HepG2 (cell line): Measurements from ENCODE around the gene METAP1D. TPM values are rescaled to one million over a fixed set of nuclear protein-coding genes. Genes with fewer than 3 reads are reported as not detected.

Source experiments
- ATAC-seq: fragments of 200-7000 bp; cut with Tn5 transposase; 3 replicates; pipeline ENCODE4 v1.9.1; 2020; ENCODE audit warnings: mild to moderate bottlenecking, moderate library complexity
- BruUV-seq: library from RNA; stranded (reverse); fragments of 400-500 nt; replicated peaks from 2 replicates; lab custom pipeline; 2021; lab: Mats Ljungman, UMichigan
- CTCF ChIA-PET: fragments of 300-600 bp; formaldehyde crosslinking; extraction: SDS; loops from one replicate; lab custom pipeline; 2021; ENCODE audit warnings: low total read pairs, inconsistent platforms, low intra/inter-chr PET ratio; lab: Yijun Ruan, JAX
- POLR2A ChIA-PET: fragments of 350-600 bp; sonication (Branson Sonifier 250); formaldehyde crosslinking; loops from one replicate; lab custom pipeline; 2020; ENCODE audit warnings: antibody characterized with exemption, inconsistent platforms; lab: Yijun Ruan, JAX
- DNase-seq: peaks from one replicate; pipeline ENCODE4 v3.0.0-alpha.2; 2015; ENCODE audit warnings: low spot score
- FAIRE-seq: peaks from 3 replicates; lab custom pipeline; 2011; peaks lifted over from hg19 to GRCh38; lab: Jason Lieb, UNC
- H2AFZ ChIP-seq: one replicate; pipeline ENCODE4 v1.6.1; 2011; ENCODE audit warnings: low read length, inconsistent platforms
- H3K27ac ChIP-seq: fragments of 300-600 bp; 3 replicates; pipeline ENCODE4 v1.8.0; 2011; ENCODE audit warnings: mixed run types, mild to moderate bottlenecking, mixed read lengths, low read length, inconsistent platforms; ENCODE audit not compliant: insufficient read depth; ENCODE audit errors: extremely low read length
- H3K27me3 ChIP-seq, 2 experiments: fragments of 200-600 bp in 1 of 2; 2 replicates in 1 of 2; 3 replicates in 1 of 2; pipeline versions ENCODE4 v1.6.0 to v1.8.0; 2011; ENCODE audit warnings: low read length in 2 of 2, mild to moderate bottlenecking in 2 of 2, moderate library complexity in 2 of 2, inconsistent platforms in 1 of 2; ENCODE audit not compliant: insufficient read depth in 2 of 2, control insufficient read depth in 1 of 2
- H3K36me3 ChIP-seq, 2 experiments: fragments of 200-600 bp in 1 of 2; replicated peaks in 1 of 2; 2 replicates in 1 of 2; 3 replicates in 1 of 2; pipeline versions ENCODE4 v1.5.1 to v1.8.0; 2011; ENCODE audit warnings: low read length in 2 of 2, inconsistent platforms in 1 of 2; ENCODE audit not compliant: insufficient read depth in 2 of 2, control insufficient read depth in 1 of 2
- H3K4me1 ChIP-seq: 2 replicates; pipeline ENCODE4 v1.5.1; 2012; ENCODE audit warnings: low read length, inconsistent platforms; ENCODE audit not compliant: insufficient read depth
- H3K4me2 ChIP-seq: 2 replicates; pipeline ENCODE4 v1.6.0; 2011; ENCODE audit warnings: low read depth, low read length, inconsistent platforms
- H3K4me3 ChIP-seq, 3 experiments: fragments of 200-600 bp in 1 of 3; sonication (generic), shearing (Covaris generic) in 1 of 3; replicated peaks in 1 of 3; 2 replicates each; pipeline ENCODE4 v1.5.1; 2011 to 2016; ENCODE audit warnings: low read length in 3 of 3, inconsistent platforms in 2 of 3, low read depth in 2 of 3, mild to moderate bottlenecking in 2 of 3, control low read depth in 1 of 3, mixed read lengths in 1 of 3; ENCODE audit not compliant: insufficient read depth in 1 of 3
- H3K79me2 ChIP-seq: one replicate; pipeline ENCODE4 v1.6.1; 2011; ENCODE audit warnings: low read length, inconsistent platforms; ENCODE audit not compliant: insufficient read depth
- H3K9ac ChIP-seq: 2 replicates; pipeline ENCODE4 v1.6.0; 2011; ENCODE audit warnings: mild to moderate bottlenecking, low read depth, low read length, inconsistent platforms; ENCODE audit not compliant: insufficient read depth
- H3K9me3 ChIP-seq: 2 replicates; pipeline ENCODE4 v1.5.1; 2012; ENCODE audit warnings: mild to moderate bottlenecking, low read length
- H4K20me1 ChIP-seq: 2 replicates; pipeline ENCODE4 v1.6.0; 2011; ENCODE audit warnings: inconsistent platforms, mild to moderate bottlenecking, low read length, moderate library complexity; ENCODE audit not compliant: insufficient read depth
- CBX2 ChIP-seq, 2 experiments: fragments of 200-600 bp in 1 of 2; sonication (generic); formaldehyde crosslinking in 1 of 2; IDR thresholded peaks; 2 replicates each; pipeline versions ENCODE4 v1.7.0 to v1.8.1; 2018 to 2022; ENCODE audit warnings: low read depth in 2 of 2, low read length in 1 of 2, mild to moderate bottlenecking in 1 of 2, missing genetic modification reagents in 1 of 2
- E2F2 ChIP-seq: sonication (generic); formaldehyde crosslinking; IDR thresholded peaks from 2 replicates; pipeline ENCODE4 v1.4.0; 2020; ENCODE audit warnings: missing genetic modification reagents, borderline replicate concordance
- EZH2 ChIP-seq: conservative IDR thresholded peaks from 2 replicates; pipeline ENCODE4 v1.6.1; 2012; ENCODE audit warnings: mild to moderate bottlenecking, low read depth, low read length, moderate library complexity
- GRHL1 ChIP-seq: sonication (generic); formaldehyde crosslinking; conservative IDR thresholded peaks from 2 replicates; pipeline ENCODE4 v1.8.0; 2022; ENCODE audit warnings: missing genetic modification reagents
- PAXIP1 ChIP-seq: sonication (generic); formaldehyde crosslinking; conservative IDR thresholded peaks from 2 replicates; pipeline ENCODE4 v1.4.0; 2020; ENCODE audit warnings: mild to moderate bottlenecking, missing genetic modification reagents, moderate library complexity
- RXRA ChIP-seq: sonication (generic); formaldehyde crosslinking; IDR thresholded peaks from 2 replicates; pipeline ENCODE4 v1.5.1; 2020; ENCODE audit warnings: missing genetic modification reagents
- UBTF ChIP-seq: sonication (generic); formaldehyde crosslinking; IDR thresholded peaks from 2 replicates; pipeline ENCODE4 v1.4.0; 2020; ENCODE audit warnings: mild to moderate bottlenecking, missing genetic modification reagents
- YY1 ChIP-seq: IDR thresholded peaks from 2 replicates; pipeline ENCODE4 v1.6.1; 2011; ENCODE audit warnings: low read length, low read depth, moderate library complexity, mild to moderate bottlenecking; ENCODE audit not compliant: insufficient read depth, insufficient replicate concordance
- ZNF3 ChIP-seq: IDR thresholded peaks from 2 replicates; pipeline ENCODE4 v1.7.0; 2017; ENCODE audit warnings: inconsistent platforms
- ZNF589 ChIP-seq: sonication (generic); formaldehyde crosslinking; conservative IDR thresholded peaks from 2 replicates; pipeline ENCODE4 v1.8.0; 2022; ENCODE audit warnings: mild to moderate bottlenecking, moderate library complexity, missing genetic modification reagents
- WGBS: methylation state at CpG from one replicate; pipeline ENCODE4 v1.1.6; 2017; ENCODE audit warnings: low lambda C conversion rate; 5-methylcytosine and 5-hydroxymethylcytosine counted together
- in situ Hi-C: cut with HindIII; loops from 2 replicates; pipeline ENCODE4 v1.10.0; 2017; ENCODE audit warnings: low pct_unique_long_range_greater_than_20kb; ENCODE audit not compliant: extremely low pct_ligation_motif_present
- intact Hi-C: fragments of 100-400 bp; cut with micrococcal nuclease; formaldehyde crosslinking; loops from one replicate; pipeline ENCODE4 v1.10.0; 2022; ENCODE audit not compliant: unreplicated experiment
- polyA plus RNA-seq, 8 experiments: library from polyadenylated mRNA; depleted of rRNA in 3 of 8; stranded (reverse) in 7 of 8; unstranded in 1 of 8; fragments of >200 nt; fragmentation: Illumina TruSeq in 4 of 8; extraction: Trizol in 4 of 8; gene quantifications; 2 replicates each; pipeline versions ENCODE4 v1.2.1 to v1.2.3, GENCODE V29; 2011 to 2016; ENCODE audit warnings: low read depth in 4 of 8, missing spikeins in 1 of 8, mixed read lengths in 1 of 8; ENCODE audit not compliant: insufficient read depth in 1 of 8
- total RNA-seq, 5 experiments: library from RNA; depleted of rRNA; stranded (reverse); fragments of >200 nt; fragmentation: Illumina TruSeq; extraction: Trizol; gene quantifications; 2 replicates each; pipeline ENCODE4 v1.2.3, GENCODE V29; 2016; ENCODE audit warnings: low read depth in 1 of 5

METAP1D gene
- total and polyA plus RNA-seq, 2 of the 13 experiments (the other 11 are each of a cell fraction or from before 2014, with no cell fraction given): 14.7 to 21.6 TPM

GRCh38 chr2:172082944-172083627 is 83.3 kb downstream of the METAP1D start (continued):
- TF ChIP-seq E2F2 (CRISPR knock-in tag): no peak
- peak; percentile 78; the same call in 1 of the 2 replicates for TF ChIP-seq EZH2
- TF ChIP-seq UBTF (CRISPR knock-in tag): peak; percentile 45; the same call in 1 of the 2 replicates
- TF ChIP-seq RXRA (CRISPR knock-in tag): peak; percentile 34; the same call in 1 of the 2 replicates

GRCh38 chr2:172083628-172084394 is 84.1 kb downstream of the METAP1D start:
- H3K4me2 ChIP-seq: peak overlapping the region; percentile 98
- intact Hi-C loops: loop anchor here (2.0 kb wide), 2 partner anchors 19 to 55 kb away; partner anchors contain the start of gene DLX2
- H2AFZ ChIP-seq: no peak overlapping the region
- peak overlapping the region in 2 of 3 experiments; percentile 60 to 82; a peak in 4 of 6 replicates for H3K4me3 ChIP-seq
- ChIA-PET POLR2A (interaction anchor here (1.4 to 4.9 kb wide), 4 partner anchors 12 to 31 kb away, joined by 5 to 42 read pairs (median 16); partner anchors contain the start of gene DLX2), CTCF (no interaction called here)
- H4K20me1 ChIP-seq: peaks cover 3% of the 10 kb centered on the region; the same call in 1 of the 2 replicates
- no peak overlapping the region for H3K27ac ChIP-seq
- DNase-seq (no peak), FAIRE-seq (no peak), ATAC-seq (no peak)
- no TSS peak for BruUV-seq
- H3K9me3 ChIP-seq: no peaks in the 10 kb centered on the region
- peaks cover 12 to 72% of the 10 kb centered on the region in 2 experiments; a peak in 4 of 5 replicates for H3K27me3 ChIP-seq
- H3K79me2 ChIP-seq: no peaks in the 10 kb centered on the region
- H3K36me3 ChIP-seq: no peaks in the 10 kb centered on the region
- WGBS: 59% methylated on average over 18 of the region's 23 CpGs
- peaks cover 79% of the 10 kb centered on the region for H3K4me1 ChIP-seq
- in situ Hi-C loops: no loop called here
- H3K9ac ChIP-seq: no peak overlapping the region
- TF ChIP-seq ZNF3 (CRISPR knock-in tag) (no peak), ZNF589 (no peak), CBX2 (IDR thresholded peaks at IDR 0.05; ENCODE audit: low read depth, low read length) (peak; percentile 99), CBX2 (CRISPR knock-in tag; IDR thresholded peaks at IDR 0.05; ENCODE audit: low read depth) (0 out of 2 replicates have a peak, but pooled peaks have one; percentile 16), YY1 (no peak), PAXIP1 (CRISPR knock-in tag) (no peak), GRHL1 (CRISPR knock-in tag) (no peak)
